Measurements from ENCODE around the gene NRXN3.

NRXN3 gene

DNA sequence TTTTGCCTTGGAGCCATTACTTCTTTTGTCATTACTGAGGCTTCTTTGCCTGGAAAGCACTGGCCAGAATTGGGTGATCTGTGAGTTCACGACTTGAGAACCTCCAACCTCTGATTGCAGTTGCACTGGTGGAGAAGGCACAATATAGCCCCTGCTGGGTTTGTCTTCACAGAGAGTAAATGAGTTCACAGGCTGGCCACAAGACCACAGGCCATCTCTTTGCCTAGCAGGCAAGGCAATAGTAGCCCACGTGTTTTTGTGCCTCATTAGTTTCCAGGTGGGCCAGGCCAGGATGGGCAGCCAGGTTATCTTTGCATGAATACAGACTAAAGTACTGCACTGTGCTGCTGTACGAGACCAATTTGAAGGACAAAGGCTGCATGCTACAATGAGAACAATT, 468.8 kb downstream of the NRXN3 start:
- DNase-seq (ENCODE audit: low spot score), result no peak

GRCh38 chr14:78644824-78645559, 474.8 kb downstream of the NRXN3 start:
- DNase-seq (ENCODE audit: low spot score), result no peak

DNA sequence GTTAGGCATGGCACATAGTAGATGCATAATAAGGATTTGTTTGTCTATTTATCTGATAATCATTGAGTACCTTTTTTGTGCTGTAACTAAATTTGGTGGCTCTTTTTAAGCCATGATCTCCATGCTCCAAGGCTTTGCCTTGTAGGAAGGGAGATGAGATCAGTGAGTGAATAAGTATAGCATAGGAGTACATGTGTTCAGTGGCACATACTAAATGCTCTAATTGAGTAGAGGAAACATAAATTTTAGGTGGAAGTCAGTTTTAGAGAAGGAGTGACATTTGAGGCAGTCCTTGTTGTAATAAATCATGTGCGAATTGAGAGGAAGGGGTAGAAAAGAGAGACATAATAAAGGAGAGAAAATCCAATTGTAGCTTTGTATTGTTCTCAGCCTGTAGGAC, 482.6 kb downstream of the NRXN3 start:
- no peak for DNase-seq (ENCODE audit: low spot score)

DNA sequence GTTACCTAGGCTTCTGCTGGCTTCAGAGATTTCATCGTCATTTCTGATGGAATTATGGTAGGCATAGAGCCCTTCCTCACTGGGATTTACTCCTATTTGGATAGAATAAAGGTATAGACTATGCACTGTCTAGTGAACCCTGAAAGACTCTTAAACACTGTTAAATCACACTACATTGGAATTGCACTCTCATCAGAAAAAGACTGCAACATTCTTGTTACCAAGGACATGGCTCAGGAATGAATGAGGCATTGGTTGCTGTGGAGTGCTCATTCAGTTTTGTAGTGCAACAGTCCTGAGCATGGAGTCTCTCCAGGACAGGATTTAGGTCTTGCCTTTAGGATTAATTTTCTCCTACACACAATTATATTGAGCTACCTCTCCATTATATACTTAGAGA, 483.0 kb downstream of the NRXN3 start:
- DNase-seq (ENCODE audit: low spot score), result no peak

DNA sequence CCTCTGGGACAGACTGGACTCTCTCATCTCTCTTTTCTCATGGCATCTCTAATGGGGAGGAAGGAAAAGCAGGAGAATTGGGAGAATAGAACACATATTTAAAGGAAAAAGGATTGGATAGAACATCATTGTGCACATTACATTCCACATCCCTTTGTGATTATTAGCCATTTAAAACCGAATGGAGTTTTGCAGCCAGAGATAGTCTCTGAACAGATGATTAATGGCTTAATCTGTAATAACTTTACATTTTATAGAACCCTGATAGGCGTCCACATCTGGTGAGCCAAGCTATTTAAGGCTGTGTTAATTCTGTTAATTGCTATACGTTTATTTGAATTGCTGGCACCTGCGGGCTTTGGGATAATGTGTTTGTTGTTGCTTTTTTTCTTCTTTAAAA, 487.3 kb downstream of the NRXN3 start:
- DNase-seq (ENCODE audit: low spot score), result no peak

- DNase-seq (ENCODE audit: low spot score), result no peak
These were observed 494.7 kb downstream of the NRXN3 start for GRCh38 chr14:78664841-78665240.

GRCh38 chr14:78666336-78667056, 496.3 kb downstream of the NRXN3 start:
- no peak for DNase-seq (ENCODE audit: low spot score)

- no peak for DNase-seq (ENCODE audit: low spot score)
These were observed 497.0 kb downstream of the NRXN3 start for GRCh38 chr14:78667141-78667540.

DNA sequence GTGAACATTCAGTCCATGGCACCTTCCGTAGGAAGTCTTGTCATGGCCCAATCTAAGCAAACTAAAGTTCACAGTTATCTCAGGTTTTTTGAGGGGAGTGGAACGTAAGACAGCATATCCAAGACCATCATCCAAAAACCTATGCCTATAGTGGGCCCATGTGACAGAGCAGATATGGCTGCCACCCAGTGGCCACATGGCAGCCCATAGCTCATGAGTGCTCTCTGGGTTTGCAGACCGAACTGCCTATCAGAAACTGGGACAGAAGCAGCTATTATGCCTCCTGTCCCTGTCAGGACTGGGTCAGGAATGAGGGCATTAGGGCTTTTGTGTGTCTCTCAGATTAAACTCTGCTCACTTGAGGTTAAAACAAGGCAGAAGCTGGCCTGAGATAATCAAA, 503.7 kb downstream of the NRXN3 start:
- no peak for DNase-seq (ENCODE audit: low spot score)

DNA sequence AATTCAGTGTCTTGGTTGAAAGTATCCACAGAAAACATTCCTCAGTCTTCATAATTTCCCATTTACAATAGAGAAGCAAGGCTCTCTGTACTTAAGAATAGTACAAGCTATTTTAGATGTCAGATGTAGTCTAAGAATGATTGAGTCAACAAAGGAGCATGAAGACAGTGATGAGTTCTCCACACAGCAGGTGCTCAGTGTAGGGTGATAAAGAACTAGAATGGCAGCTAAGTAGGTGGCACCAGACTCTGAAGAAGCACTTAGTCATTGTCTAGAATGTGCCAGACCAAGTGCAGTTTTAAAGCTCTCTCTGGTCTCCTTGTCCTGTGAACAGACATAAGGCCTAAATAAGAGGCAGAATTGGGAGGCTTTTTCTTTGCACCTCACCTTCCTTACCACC, 504.6 kb downstream of the NRXN3 start:
- no peak for DNase-seq (ENCODE audit: low spot score)

DNA sequence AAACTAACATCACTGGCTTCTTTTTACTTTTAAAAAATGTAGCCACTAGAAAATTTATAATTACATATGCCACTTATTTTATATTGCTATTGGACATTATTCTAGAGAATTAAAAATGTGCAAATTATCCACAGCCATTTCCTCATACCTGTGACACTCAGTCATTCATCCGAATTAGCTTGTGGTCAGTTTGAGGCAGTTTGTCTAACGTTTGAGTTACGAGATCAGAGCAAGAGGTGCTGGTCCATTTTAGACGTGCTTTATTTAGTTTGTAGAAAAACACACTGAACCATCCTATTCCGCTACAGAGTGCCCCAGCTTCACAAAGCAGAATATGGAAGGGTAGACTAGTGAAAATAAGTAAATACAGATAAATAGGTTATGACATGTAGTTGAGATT, 513.0 kb downstream of the NRXN3 start:
- DNase-seq (ENCODE audit: low spot score), result no peak

- no peak for DNase-seq (ENCODE audit: low spot score)
These were observed 513.8 kb downstream of the NRXN3 start for GRCh38 chr14:78683981-78684380.

- no peak for DNase-seq (ENCODE audit: low spot score)
These were observed 518.3 kb downstream of the NRXN3 start for GRCh38 chr14:78688503-78688902.

GRCh38 chr14:78690836-78691235, 520.7 kb downstream of the NRXN3 start:
- no peak for DNase-seq (ENCODE audit: low spot score)

GRCh38 chr14:78697341-78697740, 527.2 kb downstream of the NRXN3 start:
- no peak for DNase-seq (ENCODE audit: low spot score)

DNA sequence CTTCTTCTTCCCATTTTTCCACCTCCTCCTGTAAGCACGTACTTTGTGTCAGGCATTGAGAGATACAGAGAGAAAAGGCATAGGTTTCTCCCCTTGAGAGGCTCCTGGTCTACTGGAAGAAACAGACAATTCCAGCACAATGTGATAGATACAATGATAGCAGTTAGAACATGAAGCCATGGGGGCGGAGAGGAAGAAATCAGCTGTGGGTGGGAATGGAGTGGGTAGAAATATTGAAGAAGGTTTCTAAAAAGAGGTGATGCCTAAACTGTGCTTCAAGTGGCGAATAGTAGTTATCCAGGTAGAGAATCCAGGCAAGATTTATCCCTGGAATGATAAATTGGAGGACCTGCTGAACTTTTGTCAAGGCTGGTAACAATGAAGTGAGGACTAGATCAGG, 528.8 kb downstream of the NRXN3 start:
- DNase-seq (ENCODE audit: low spot score), result no peak

DNA sequence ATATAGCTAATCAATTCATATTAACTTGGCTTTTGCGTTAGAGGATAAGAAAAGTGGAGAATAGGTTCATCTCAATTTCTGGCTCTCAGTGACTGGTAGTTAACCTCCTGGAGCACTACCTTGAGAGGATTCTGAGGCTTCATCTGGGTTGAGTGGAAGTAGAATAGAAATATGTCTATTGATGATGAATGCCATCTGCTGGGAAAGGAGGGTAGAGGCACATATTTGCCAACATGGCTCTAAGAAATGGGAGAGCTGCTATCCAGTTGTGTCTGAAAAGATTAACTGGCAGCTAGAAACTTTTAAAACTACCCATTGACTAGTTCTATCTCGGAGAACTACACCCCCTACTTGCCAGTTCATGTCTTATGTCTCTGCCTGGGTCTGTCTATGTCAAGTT, 530.1 kb downstream of the NRXN3 start:
- no peak for DNase-seq (ENCODE audit: low spot score)

DNA sequence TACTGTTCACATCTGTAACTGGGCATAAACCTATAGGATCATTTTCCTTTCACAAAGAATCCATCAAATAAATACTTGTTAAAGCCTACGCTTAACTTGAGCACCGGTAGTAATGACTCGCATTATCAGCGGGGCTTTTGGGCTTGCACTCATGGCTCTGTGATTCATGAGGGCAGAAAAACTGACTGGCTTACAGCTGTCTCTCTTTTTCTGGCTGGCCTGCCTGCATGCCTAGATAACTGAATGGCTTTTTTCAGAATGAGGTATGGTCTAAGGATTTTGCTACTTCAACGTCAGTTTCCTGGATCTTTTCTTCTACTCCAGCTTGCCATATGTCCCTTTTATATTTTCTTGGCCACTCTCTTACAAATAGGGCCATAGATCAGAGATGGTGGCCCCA, 531.1 kb downstream of the NRXN3 start:
- DNase-seq (ENCODE audit: low spot score), result no peak

GRCh38 chr14:78704965-78705364, 534.8 kb downstream of the NRXN3 start:
- no peak for DNase-seq (ENCODE audit: low spot score)

- DNase-seq (ENCODE audit: low spot score), result no peak
These were observed 535.8 kb downstream of the NRXN3 start for GRCh38 chr14:78705989-78706388.

DNA sequence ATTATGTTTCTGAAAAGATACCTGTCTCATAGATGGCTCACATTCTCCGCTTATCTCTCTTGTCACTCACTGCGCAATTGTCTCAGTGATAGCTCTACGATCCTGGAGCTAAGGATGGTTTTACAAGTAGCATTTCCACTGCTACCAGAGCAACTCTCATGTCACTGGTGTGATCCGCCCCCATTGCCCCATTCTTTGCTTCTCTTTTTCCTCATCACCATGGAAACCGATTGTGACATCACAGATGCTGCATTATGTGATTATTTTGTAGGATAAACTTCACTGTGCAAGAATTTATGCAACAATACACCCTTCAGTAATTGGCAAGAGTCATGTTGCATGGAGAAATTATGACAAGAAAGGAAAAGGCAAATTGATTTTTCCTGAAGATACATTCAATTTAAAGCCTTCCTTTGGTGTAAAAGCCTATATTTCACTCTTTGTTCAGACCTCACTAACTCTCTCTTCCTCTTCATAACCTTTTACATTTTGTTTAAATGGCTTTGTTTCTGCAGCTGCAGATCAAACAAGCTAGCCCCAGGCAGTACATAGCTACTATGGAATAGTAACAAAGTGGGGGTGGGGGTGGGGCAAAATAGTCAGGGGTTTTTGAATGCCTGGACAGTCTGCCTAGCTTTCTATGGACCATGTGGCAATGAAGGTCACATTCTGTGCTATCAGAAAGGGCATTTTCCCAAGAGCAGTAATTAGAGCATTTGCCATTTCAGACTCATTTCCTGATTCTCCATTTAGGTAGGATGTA, 539.8 kb downstream of the NRXN3 start:
- DNase-seq (ENCODE audit: low spot score), result no peak

- DNase-seq (ENCODE audit: low spot score), result no peak
These were observed 540.8 kb downstream of the NRXN3 start for GRCh38 chr14:78710963-78711362.

DNA sequence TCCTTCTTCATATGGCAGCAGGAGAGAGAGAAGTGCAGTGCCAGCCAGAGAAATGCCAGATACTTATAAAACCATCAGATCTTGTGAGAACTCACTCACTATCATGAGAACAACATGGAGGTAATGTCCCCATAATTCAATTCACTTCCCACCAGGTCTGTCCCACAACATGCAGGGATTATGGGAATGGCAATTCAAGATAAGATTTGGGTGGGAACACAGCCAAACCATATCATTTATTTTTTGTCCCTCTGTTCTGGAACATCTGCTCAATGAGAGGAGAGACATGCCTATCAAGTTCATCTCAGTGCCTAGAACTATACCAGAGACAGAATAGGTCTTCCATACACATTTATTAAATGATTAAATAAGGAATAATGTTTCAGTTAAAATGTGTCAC, 543.5 kb downstream of the NRXN3 start:
- DNase-seq (ENCODE audit: low spot score), result no peak
